NCI-H128 (cell line): ENCODE measurements around the gene PIP4K2B.

Experiments used
- DNase-seq: peaks from one replicate; lab custom pipeline; 2025; ENCODE audit not compliant: unreplicated experiment; lab: John Stamatoyannopoulos, UW

PIP4K2B gene

GRCh38 chr17:38746004-38746848 lies 53.1 kb downstream of the PIP4K2B start:
- no peak for DNase-seq

DNA sequence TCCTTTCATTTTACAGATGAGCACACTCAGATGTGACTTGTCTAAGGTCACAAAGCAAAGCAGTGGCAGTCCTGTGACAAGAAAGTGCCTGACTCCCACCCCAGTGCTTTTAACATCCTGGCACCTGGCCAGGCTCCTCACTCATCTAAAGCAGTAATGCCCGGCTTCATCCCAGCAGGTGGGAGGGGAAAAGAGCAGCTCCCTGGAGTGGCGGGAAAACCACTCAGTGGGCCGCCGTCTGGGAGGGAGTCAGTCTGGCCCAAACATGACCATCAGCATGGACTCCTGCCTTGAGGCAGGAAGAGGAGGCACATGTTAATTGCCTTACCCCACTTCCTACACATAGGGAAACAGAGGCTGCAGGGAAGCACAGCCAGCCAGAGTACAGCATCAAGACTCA lies 53.8 kb downstream of the PIP4K2B start:
- DNase-seq = no peak

DNA sequence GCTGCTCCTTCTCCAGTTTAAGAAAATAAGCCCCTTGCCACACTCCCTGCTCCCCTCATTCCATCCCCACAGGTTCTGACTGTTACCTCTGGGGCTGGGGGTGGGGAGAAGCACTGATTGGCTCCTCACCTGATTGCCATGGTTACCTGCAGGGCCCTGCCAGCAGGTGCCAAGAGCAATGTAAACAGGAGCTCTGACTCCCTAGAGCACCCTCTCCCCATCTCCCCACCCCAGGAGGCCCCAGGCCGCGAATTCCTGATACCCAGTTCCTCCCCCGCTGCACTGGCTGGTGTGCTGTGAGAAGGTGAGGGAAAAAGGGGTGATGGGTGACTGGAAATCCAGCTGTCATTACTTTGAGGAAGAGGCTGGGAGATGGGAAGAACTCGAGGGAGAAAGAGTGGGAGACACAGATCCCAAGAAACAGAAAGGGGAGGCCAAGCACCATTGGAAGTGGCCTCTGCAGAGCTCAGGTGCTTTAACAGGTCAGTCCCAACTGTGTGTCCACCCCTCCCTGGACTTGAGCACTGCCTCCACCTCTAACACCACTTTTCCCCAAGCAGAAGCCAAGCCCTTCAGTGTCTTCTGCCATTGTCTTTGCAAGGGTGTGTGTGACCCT lies 55.7 kb downstream of the PIP4K2B start:
- DNase-seq = no peak

- DNase-seq = no peak
Measured at GRCh38 chr17:38742411-38743308, 56.7 kb downstream of the PIP4K2B start.

DNA sequence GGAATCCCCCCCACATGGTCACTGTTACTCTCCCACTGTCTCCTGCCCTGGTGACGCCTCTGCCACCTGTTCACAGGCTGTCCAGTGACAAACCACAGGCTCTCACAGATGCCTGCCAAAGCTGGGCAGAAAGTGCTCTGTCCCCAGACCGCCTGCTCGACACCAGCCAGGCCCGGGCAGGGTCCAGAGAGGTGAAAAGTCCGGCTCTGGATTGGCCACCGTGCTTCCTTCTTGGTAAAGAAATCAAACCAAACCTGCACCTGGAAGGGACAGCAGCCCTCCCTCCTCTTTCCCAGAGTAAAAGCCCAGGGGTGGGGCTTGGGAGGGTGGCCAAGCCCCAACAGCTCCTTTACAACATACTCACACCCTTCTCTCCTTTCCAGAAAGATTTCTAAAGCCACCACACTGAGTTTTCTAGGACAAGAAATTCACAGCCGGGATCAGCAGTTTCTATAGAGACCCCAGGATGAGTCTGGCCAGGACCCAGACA lies 57.4 kb downstream of the PIP4K2B start:
- DNase-seq = no peak

- no peak for DNase-seq
Measured at GRCh38 chr17:38741461-38741860, 57.9 kb downstream of the PIP4K2B start.

DNA sequence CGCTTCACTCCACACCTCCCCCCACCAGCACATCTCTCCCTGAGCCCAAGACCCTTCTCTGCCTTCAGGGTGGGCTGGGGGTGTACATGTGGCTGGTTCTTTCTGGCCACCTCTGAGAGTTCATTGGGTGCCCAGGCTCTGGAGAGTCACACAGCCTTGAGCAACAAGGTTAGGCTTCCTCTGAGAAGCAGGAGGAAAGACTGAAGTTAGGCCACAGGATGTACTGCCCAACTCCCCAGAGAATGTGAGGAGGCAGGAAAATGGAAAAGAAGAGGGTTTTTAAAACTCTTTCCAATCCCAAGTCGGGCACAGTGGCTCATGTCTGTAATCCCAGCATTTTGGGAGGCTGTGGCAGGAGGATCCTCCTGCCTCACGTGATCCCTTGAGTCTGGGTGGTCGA lies 58.5 kb downstream of the PIP4K2B start:
- no peak for DNase-seq

GRCh38 chr17:38740044-38740443 lies 59.3 kb downstream of the PIP4K2B start:
- DNase-seq = no peak

GRCh38 chr17:38739305-38739704 lies 60.1 kb downstream of the PIP4K2B start:
- no peak for DNase-seq

GRCh38 chr17:38738686-38739085 lies 60.7 kb downstream of the PIP4K2B start:
- DNase-seq = no peak

- DNase-seq = no peak
Measured at GRCh38 chr17:38738007-38738662, 61.2 kb downstream of the PIP4K2B start.

DNA sequence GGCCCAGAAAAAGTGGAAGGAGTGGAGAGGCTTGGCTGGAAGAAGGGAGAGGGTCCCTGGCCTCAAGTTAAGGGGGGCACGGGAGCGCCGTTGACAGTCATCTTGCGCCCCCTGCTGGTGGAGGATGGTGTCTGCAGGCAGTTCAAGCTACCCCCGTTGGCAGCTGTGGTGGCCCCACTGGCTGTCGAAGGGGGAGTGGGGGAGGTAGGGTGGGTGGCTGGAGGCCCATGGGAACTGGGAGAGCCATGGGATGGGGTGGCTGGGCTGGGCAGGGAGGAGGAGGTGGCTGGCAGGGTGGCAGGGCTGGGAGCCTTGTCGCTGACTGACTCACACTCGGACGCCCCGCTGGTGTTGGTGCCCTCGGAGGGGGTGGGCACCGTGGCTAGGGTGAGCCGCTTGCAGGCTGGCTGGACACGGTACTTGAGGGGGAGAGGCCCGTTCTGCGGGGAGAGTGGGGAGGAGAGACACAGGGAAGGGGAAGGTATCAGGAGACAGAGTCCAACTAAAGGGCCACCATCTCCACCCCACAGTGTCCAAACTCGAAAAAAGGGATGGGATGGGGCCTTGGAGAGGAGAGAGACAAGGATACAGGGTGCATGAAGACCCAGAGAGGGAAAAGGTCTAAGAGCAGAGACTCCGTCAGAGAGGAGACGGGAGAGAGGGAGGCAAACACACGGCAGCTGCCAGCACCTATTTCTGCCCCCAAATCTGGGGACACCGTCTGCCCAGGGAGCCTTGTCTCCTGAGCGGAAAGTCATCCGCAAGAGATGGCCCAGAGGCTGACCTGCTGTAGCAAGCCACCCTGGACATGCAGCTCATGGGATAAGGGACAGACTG lies 64.0 kb downstream of the PIP4K2B start:
- no peak for DNase-seq

DNA sequence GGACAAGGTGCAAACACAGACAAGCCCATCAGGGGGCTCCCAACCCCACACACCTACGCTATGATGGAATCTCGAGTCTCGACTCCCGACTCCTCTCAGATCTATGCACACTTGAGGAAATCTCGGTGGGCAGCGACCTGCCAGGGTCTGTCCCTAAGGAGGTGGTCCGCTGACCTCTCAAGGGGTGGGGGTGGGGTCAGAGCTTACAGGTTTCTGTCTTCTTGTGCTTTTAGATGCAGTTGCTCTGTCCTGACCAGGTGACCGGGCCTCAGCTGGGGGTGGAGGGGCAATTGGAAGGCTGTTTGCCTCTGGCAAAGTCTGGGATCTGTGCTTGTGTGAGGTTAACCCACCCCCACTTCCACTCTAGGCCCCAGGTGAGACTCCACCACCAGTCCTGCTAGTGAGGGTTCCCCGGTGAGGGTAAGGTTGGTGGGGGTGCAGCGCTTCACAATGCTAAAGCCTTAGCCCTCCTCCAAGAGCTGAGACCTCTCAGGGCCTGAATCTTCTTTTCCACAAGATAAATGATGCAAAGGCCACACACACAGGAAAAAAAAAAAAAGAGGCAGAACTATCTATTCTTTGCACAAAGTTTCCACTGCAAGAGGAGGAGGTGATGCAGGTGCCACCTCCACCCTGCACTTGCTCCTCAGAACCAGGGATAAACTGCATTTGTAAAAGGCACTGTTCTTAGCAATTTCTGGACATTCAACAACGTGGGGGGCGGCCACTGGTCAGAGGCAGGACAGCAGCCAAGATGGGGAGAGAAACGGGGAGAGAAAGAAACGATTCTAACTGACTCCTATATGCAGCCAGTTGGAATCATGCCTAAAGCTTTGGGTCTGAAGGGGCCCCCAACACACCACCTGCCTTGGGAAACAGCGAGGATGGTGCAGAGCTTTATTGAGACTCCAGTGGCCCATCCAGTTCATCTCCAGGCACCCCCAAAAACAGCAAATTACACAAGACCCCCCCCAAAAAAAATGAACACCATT lies 65.1 kb downstream of the PIP4K2B start:
- no peak for DNase-seq

DNA sequence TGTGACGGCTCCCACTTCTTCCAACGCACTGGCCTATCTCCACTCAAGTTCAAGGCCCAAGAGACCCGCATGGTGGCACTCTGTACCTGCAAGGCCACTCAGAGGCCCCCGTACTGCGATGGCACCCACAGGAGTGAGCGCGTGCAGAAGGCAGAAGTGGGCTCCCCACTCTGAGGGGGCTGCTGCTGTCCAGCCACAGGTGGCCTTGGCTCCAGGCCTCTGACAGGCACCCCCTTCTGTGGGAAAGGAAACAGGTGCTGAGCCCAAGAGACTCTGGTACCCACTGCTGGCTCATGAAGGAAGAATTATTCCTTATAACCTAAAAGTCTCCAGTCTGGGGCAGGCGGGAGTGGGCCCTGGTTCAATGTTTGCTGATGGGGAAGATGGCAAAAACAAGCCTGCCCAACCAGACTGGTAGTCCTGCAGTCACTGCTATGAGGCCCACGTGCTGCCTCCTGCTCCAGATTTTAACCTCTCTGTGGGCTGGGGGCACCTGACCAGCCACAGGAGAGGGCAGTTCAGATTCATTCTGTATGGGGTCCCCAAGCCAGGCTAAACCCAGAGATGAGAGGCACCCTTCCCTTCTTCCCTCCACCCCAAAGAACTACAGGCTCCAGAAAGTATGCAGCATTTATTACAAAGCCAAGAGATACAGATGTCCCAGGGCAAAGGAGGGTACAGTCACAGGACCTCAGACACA lies 65.9 kb downstream of the PIP4K2B start:
- DNase-seq = no peak

DNA sequence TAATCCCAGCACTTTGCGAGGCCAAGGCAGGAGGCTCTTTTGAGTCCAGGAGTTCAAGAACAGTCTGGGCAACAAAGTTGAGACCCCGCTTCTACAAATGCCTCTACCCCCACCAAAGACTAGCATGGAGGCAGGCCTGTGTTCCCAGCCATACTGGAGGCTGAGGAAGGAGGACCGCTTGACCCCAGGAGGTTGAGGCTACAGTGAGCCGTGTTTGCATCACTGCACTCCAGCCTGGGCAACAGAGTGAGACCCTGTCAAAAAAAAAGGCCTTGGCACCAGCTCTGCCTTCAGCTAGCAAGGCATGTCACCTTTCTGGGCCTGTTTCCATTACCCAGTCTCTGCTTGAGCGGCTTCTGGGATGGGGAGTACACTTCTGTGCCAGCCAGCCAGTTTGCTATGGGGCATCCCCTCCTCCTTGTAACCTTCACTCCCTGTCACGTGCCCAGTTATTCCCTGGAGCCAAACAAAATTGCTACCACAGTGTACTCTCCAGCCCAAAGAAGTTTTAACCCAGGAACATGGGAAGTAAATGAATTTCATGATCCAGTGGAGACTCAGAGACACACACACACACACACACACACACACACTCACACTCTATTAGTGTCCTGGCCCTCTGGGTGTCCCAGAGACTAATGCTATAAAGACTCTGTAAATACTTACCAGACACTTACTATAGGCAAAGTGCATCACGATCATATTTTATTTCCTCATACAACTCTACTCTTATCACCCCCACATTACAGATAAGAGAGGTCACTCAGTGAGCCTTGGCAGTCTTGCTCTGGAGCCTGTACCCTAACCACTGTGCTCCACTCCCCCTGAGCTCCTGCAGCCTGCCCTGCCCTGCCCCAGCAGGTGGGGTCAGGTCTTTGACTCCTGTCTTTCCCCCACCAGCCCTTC lies 66.7 kb downstream of the PIP4K2B start:
- DNase-seq = no peak

DNA sequence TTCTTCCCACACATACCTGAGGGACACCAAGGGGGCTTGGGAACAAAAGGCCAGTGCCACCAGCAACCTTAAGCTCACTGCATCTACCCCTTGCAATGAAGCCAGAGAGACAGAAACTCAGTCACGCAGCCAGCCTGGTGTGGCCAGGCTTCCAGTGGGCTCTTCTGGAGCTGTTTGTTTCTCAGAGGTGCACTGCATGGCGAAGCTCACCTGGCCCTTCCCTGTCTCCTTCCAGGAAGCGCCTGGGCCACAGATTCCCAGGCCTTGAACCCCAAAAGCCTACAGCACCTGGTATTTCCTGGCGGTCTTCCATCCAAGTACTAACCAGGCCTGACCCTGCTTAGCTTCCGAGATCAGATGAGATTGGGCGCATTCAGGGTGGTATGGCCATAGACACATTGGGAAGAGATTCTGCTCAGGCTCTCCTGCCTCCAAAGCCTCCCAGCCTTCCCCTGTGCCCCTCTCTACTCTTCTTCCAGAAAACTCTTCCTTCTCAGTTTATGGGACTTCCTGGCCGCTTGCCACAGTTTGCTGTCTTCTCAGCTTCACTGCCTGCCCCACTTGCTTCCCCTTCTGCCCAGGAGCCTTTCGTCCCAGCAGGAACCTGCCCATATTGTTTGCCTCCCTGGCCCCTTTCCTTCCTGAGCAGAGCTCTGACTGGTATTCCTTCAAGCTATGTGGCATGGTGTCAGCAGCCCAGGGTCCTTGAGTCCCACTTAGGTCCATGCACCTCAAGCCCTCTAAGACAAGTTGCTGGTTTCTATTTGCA lies 67.6 kb downstream of the PIP4K2B start:
- no peak for DNase-seq
